ENCODE results near the gene ERP27.

The ERP27 gene

GRCh38 chr12:14938301-14938700, at the start of gene ERP27:
Gene ERP27 (minus strand): TSS chr12:14938537. CDS start chr12:14938508, 29 bp downstream.
- DNase-seq (ENCODE audit: low spot score), result no peak

DNA sequence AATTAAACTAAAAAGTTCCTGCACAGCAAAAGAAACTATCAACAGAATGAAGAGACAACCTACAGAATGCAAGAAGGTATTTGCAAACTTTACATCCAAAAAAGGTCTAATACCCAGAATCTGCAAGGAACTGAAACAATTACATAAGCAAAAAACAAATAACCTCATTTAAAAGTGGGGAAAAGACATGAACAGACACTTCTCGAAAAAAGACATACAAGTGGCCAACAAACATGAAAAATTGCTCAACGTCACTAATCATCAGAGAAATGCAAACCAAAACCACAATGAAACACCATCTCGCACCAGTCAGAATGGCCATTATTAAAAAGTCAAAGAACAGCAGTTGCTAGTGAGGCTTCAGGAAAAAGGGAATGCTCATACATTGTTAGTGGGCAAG, 49.7 kb upstream of the ERP27 start:
- no peak for DNase-seq (ENCODE audit: low spot score)

DNA sequence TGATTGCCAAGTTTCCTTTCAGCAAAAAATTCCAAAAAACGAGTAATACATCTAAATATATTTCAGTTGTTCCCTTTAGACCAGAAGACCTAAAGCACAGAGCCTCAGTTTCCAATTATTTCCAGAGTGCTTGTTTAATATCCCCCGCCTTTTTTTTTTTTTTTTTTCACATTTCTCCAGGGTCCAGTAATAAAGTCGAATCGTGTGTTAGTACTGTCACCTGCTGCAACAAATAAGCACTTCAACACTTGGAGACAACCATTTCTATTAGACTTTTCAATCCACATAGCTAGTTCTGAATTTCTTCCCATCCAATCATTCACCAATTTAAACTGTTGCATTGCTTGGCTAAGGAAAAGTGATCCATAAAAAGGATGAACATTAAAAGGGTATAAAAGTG, 48.1 kb upstream of the ERP27 start:
- no peak for DNase-seq (ENCODE audit: low spot score)

- DNase-seq (ENCODE audit: low spot score), result no peak
These were observed 46.5 kb upstream of the ERP27 start for GRCh38 chr12:14984766-14985285.

DNA sequence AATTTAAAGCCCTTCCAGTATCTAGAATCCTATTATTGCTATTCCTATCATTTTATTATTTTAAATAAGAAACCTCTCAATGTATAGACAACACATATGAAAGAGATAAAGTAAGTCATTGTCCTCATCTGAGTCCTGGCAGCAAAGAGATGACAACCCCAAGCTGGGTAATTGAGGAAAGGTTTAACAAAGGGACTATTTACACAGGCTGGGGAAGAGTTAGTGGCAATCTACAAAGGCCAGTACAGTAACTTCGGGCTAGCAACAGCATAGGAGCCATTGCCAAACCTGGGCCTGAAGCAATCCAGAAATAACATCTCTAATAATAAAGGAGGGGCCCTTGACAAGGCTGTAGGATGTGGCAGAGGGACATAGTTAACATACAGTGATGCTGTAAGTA, 45.7 kb upstream of the ERP27 start:
- no peak for DNase-seq (ENCODE audit: low spot score)

GRCh38 chr12:14982991-14983390, 44.7 kb upstream of the ERP27 start:
- no peak for DNase-seq (ENCODE audit: low spot score)

DNA sequence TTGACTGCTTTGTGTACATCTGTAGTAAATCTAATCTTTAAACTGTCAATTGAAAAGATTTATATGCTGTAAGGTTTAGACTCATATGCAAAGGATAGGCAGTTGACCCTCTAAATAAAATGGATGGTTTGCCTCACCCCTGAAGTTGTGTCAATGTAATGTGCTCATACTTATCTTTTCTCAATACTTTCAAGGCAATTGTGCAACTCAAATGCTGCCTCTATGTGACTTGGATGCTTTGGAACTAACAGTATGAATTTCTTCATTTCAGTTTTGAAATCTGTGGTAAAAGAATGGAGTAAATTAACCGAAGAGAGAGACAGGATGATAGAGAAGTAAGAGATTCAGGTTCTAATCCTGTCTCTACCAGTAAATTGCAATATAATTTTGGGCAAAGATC, 44.2 kb upstream of the ERP27 start:
- no peak for DNase-seq (ENCODE audit: low spot score)

DNA sequence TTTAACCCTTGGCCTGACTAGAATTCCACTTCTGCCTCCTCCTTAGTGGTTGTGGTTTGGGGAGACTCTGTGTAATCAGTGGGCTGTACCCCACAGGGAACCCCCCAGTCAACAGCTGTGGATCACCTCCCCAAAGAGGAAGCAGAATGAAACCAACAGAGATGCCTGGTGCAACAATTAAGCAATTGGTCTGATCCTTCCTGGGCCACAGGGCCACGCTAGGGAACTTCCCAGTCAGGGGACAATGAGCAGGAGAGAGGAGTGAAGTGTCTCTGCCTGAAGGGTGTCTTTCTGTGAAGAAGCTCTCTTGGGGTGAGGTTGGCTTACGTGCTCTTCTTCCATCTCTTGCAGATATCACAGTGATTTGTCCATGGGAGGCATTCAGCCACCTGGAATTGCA, 42.7 kb upstream of the ERP27 start:
- peak; percentile 28 for DNase-seq (ENCODE audit: low spot score)

DNA sequence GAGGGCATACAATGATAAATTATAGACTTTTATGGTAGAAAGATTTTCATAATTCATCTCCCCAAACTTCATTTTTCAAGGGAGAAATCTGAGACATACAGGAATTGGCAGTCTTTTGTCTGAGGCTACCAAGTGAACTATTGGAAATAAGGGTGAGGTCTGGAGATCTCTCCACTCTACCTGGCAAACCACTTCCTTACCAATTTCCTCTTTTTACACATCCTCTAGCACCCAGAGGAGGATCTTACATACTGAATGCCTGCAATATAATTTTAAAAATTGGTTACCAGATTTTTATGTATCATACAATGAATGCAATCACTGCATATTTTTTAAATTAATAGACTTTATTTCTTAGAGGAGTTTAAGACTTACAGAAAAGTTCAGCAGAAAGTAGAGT, 41.1 kb upstream of the ERP27 start:
- no peak for DNase-seq (ENCODE audit: low spot score)

DNA sequence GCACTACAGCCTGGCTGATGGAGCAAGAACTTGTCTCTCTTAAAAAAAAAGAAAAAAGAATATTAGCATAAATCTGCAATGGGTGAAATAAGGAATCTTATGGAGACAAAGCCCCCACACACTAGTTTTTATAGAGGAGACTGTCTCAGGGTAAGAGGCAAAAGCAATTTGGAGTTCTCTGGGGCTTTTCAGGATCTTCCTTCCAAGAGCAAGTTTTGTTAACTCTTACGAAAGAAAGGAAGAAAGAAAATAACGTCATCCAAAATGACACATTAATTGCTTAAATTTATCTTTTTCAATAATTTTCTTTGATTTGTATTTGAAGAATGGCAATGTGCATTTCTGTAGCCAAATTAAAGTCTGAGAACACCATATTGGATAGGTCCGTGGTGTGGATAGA, 38.3 kb upstream of the ERP27 start:
- no peak for DNase-seq (ENCODE audit: low spot score)

- no peak for DNase-seq (ENCODE audit: low spot score)
These were observed 37.1 kb upstream of the ERP27 start for GRCh38 chr12:14975457-14975856.

- no peak for DNase-seq (ENCODE audit: low spot score)
These were observed 36.3 kb upstream of the ERP27 start for GRCh38 chr12:14974633-14975032.

- DNase-seq (ENCODE audit: low spot score), result no peak
These were observed 34.5 kb upstream of the ERP27 start, which contains the start of gene PDE6H for GRCh38 chr12:14972816-14973215. Gene PDE6H (plus strand): TSS chr12:14973042. CDS start chr12:14978013, 4,971 bp downstream.

- no peak for DNase-seq (ENCODE audit: low spot score)
These were observed 32.1 kb upstream of the ERP27 start for GRCh38 chr12:14970473-14970872.

DNA sequence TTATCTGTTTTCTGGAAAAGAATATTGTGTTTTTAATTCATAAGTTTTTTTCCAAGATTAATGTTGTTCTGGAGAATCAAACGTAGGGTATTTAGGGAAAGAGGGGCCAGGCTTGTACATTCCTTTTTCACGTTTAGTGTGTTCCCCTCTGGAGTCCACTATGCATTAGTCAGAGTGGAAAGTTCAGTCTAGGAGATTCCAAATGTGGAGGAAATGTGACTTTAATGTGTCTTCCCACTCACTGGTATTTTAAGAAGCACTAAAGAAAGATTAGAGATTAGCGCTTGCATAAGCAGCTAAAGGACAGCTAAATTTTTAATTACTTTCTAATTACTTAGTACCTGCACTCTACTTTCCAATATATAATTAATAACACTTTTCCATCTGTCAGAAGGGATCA, 30.1 kb upstream of the ERP27 start:
- no peak for DNase-seq (ENCODE audit: low spot score)

DNA sequence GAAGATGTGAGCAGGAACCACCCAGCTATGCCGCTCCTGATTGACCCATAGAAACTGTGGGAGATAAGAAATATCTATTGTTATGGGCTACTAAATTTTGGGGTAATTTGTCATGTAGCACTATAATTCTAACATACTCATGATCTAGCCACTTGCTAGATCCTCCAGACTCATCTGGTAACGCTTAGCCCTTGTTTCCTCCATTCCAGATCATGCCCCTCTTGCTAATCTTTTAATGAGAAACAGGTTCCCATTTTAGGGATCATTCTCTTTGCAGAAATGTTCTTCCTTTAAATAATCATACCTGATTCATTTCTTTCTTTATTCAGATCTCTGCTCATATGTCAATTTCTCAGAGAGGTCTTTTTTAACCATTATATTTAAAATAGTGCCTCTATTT, 26.9 kb upstream of the ERP27 start:
- DNase-seq (ENCODE audit: low spot score), result no peak

DNA sequence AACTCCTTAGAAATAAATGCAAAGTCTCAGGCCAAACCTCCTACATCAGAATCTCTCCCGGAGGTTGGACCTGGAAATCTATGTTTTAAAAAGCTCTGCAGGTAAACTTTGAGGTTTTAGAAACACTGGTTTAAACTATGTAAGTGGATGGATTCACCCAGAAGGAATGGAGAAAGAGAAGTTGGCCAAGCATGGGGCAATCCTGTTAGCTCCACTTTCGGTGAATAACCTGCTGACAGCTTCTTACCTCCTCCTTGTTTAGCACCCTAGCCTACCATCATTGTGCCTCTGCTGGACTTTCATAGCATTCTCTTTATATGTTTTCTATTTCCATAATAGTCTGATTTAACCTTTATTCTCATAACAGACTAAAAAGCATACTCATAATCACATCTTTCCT, 26.1 kb upstream of the ERP27 start:
- no peak for DNase-seq (ENCODE audit: low spot score)

- DNase-seq (ENCODE audit: low spot score), result no peak
These were observed 25.2 kb upstream of the ERP27 start for GRCh38 chr12:14963520-14963919.

DNA sequence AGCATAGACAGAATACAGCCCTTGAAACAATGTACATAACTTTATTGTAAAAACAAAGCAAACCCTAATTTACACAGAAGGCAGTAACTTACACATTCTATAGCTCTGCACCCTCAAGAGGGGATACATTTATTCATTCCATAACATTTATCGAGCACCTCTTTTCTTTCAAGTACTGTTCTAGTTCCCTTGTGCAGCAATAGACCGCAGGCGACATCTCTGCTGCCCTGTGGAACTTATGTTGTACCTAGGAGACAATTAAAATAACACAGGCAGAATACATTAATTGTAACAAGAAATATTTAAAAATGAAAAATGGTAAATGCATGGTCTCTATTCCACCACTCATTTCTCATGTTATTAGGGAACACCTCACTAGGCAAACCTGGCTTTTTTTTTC, 24.5 kb upstream of the ERP27 start:
- DNase-seq (ENCODE audit: low spot score), result no peak

- no peak for DNase-seq (ENCODE audit: low spot score)
These were observed 23.8 kb upstream of the ERP27 start for GRCh38 chr12:14962153-14962539.

DNA sequence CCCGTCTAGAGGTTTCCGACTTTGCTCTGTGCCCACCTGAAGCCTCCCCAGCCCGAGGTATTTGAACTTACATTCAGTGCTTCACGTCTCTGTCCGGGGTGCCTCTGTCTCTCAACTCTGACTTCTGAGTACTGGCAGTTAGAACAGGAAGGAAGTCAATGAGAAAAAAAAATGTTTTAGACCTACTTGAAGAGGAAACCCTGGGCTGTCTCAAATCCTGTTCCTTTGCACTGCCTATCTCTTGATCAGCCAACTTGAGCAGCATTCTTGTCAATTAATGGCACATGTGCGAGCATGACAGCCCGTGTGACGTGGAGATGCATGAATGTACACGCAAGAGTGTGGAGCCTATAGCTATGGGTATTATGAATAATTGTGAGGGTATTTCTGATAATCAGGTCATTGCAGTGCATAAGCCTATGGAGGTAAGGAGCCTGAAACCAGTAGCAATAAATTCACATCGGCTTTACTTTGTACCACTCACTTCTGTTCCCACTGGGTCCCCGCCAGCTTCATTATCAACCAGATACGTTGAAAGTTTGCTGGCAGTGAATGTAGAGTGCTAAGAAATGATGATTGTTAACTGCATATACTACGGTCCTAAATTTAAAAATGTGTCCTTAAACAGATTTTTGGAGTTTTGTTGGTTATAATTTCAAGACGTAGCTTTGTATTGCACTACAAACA, 23.3 kb upstream of the ERP27 start, which contains the start of gene ARHGDIB:
Gene ARHGDIB, minus strand, starts transcription at position 136 of the 687 bp plus-strand sequence. CDS start 10,889 bp downstream, outside the sequence.
- DNase-seq (ENCODE audit: low spot score), result peak; percentile 48

DNA sequence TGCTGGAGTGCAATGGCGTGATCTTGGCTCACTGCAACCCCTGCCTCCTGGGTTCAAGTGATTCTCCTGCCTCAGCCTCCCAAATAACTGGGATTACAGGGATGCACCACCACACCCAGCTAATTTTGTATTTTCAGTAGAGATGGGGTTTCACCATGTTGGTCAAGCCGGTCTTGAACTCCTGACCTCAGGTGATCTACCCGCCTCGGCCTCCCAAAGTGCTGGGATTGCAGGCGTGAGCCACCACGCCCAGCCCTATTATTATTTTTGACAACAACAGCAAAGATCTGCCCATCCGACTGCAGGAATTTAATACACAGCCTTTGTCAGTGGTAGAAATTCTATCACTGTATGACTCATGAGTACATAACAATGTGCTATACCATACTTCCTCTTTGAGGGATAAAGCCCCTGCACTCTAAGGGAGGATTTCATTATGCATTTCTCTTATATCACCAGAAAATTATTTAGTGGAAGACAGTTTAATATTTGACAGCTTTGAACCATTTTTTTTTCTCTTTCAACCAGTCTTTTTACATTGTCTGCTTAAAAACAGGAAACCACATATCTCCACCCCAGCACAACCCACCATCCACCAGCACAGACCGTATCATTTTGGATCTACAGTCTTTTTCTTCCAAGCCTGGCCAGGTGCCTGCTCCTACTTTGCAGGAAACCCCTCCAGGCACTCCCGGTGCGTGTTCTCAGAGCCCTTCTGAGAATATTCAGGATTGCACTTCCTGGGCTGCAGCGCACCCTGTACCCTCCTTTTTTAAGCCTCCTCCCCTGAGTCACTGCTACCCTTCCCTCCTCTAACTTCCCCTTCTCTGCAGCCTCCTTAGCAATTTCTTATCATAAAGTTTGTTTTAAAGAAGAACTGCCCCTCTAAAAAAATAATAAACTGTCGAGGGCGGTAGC, 22.5 kb upstream of the ERP27 start:
- DNase-seq (ENCODE audit: low spot score), result peak; percentile 34

- DNase-seq (ENCODE audit: low spot score), result no peak
These were observed 21.7 kb upstream of the ERP27 start for GRCh38 chr12:14959916-14960496.

Measured in Ammon's horn (tissue), 1 donor.